ENCODE results near the gene ME1. TPM values are rescaled to one million over a fixed set of nuclear protein-coding genes. Genes with fewer than 3 reads are reported as not detected.
"Not testable (repeated sequence)": the region's sequence is repeated elsewhere in the genome, so short reads cannot be mapped to it uniquely, and the experiment has no call there.

ME1 gene
- total and polyA plus RNA-seq, 2 of the 13 experiments (the other 11 are each of a cell fraction or from before 2014, with no cell fraction given), result not detected

- TF ChIP-seq ISL2 (CRISPR knock-in tag; IDR thresholded peaks at IDR 0.05), result no peak
- TF ChIP-seq, protein P1, sequence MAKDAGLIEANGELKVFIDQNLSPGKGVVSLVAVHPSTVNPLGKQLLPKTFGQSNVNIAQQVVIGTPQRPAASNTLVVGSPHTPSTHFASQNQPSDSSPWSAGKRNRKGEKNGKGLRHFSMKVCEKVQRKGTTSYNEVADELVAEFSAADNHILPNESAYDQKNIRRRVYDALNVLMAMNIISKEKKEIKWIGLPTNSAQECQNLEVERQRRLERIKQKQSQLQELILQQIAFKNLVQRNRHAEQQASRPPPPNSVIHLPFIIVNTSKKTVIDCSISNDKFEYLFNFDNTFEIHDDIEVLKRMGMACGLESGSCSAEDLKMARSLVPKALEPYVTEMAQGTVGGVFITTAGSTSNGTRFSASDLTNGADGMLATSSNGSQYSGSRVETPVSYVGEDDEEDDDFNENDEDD (CRISPR knock-in tag; IDR thresholded peaks at IDR 0.05; ENCODE audit: borderline replicate concordance), result no peak
- no peak for TF ChIP-seq EP300 (IDR thresholded peaks at IDR 0.05; ENCODE audit: low read depth in 2 of 2, low read length in 2 of 2)
- TF ChIP-seq EP300 (CRISPR knock-in tag; IDR thresholded peaks at IDR 0.05; ENCODE audit: borderline replicate concordance), result no peak
- no peak for TF ChIP-seq SMAD1 (CRISPR knock-in tag; IDR thresholded peaks at IDR 0.05; ENCODE audit: borderline replicate concordance, low read depth)
- TF ChIP-seq KDM6A (CRISPR knock-in tag; IDR thresholded peaks at IDR 0.05; ENCODE audit: low read depth), result no peak
- TF ChIP-seq, protein P2, sequence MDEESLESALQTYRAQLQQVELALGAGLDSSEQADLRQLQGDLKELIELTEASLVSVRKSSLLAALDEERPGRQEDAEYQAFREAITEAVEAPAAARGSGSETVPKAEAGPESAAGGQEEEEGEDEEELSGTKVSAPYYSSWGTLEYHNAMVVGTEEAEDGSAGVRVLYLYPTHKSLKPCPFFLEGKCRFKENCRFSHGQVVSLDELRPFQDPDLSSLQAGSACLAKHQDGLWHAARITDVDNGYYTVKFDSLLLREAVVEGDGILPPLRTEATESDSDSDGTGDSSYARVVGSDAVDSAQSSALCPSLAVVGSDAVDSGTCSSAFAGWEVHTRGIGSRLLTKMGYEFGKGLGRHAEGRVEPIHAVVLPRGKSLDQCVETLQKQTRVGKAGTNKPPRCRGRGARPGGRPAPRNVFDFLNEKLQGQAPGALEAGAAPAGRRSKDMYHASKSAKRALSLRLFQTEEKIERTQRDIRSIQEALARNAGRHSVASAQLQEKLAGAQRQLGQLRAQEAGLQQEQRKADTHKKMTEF (CRISPR knock-in tag; IDR thresholded peaks at IDR 0.05), result no peak
- TF ChIP-seq EHMT2 (IDR thresholded peaks at IDR 0.05; ENCODE audit: borderline replicate concordance, low read depth, low read length), result no peak
Observed at GRCh38 chr6:83257791-83258190, 173.1 kb downstream of the ME1 start (continued).

DNA sequence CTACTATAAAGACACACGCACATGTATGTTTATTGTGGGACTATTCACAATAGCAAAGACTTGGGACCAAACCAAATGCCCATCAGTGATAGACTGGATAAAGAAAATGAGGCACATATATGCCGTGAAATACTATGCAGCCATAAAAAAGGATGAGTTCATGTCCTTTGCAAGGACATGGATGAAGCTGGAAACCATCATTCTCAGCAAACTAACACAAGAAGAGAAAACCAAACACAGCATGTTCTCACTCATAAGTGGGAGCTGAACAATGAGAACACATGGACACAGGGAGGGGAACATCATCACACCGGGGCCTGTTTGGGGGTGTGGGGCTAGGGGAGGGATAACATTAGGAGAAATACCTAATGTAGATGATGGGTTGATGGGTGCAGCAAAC, 174.1 kb downstream of the ME1 start:
- H3K9me3 ChIP-seq (ENCODE audit: low read length); H3K27ac ChIP-seq (ENCODE audit: extremely low read length, insufficient read depth, low read length); intact Hi-C loops (cut with micrococcal nuclease; ENCODE audit: unreplicated experiment); H2AFZ ChIP-seq (ENCODE audit: low read length); DNase-seq (ENCODE audit: low spot score); H3K79me2 ChIP-seq (ENCODE audit: insufficient read depth, low read length); ATAC-seq; H3K27me3 ChIP-seq (ENCODE audit: control insufficient read depth in 1 of 2, insufficient read depth in 2 of 2, low read length in 2 of 2); H4K20me1 ChIP-seq (ENCODE audit: insufficient read depth, low read length); H3K4me2 ChIP-seq (ENCODE audit: low read depth, low read length); H3K4me1 ChIP-seq (ENCODE audit: insufficient read depth, low read length); in situ Hi-C loops (cut with HindIII; ENCODE audit: extremely low pct_ligation_motif_present, low pct_unique_long_range_greater_than_20kb); FAIRE-seq; CTCF ChIA-PET (ENCODE audit: low intra/inter-chr PET ratio, low total read pairs); H3K4me3 ChIP-seq (replicated peaks in 1 of 3; ENCODE audit: insufficient read depth in 1 of 3, low read depth in 2 of 3, low read length in 3 of 3); POLR2A ChIA-PET; H3K9ac ChIP-seq (ENCODE audit: insufficient read depth, low read depth, low read length); H3K36me3 ChIP-seq (replicated peaks in 1 of 2; ENCODE audit: control insufficient read depth in 1 of 2, insufficient read depth in 2 of 2, low read length in 2 of 2); BruUV-seq (replicated peaks): not testable (repeated sequence)
- 16% methylated on average over 3 of the region's 3 CpGs for WGBS (ENCODE audit: low lambda C conversion rate)
